ENCODE measurements around the gene SLC12A3. TPM values are rescaled to one million over a fixed set of nuclear protein-coding genes. Genes with fewer than 3 reads are reported as not detected.

Gene SLC12A3
- total and polyA plus RNA-seq, 2 of the 8 experiments (the other 6 are each of a cell fraction or from before 2014, with no cell fraction given): not detected

GRCh38 chr16:56824331-56824730, 40.7 kb upstream of the SLC12A3 start:
- Histone ChIP-seq H3K36me3 (ENCODE audit: control insufficient read depth in 2 of 4, insufficient read depth in 4 of 4, low read length in 3 of 4) (peaks cover 5 to 37% (median 18%) of the 10 kb centered on the region in 4 experiments), H3K4me2 (ENCODE audit: insufficient read depth in 1 of 2, low read depth in 2 of 2, low read length in 2 of 2) (no peak overlapping the region), H4K5ac (ENCODE audit: insufficient read length, low read depth, low read length) (no peak overlapping the region), H3K4ac (replicated peaks; ENCODE audit: insufficient read length, low read depth, low read length) (no peak overlapping the region), H3K27ac (ENCODE audit: low read depth, low read length) (no peak overlapping the region), H3K4me3 (ENCODE audit: extremely low read depth in 1 of 4, insufficient read depth in 2 of 4, low read depth in 3 of 4, low read length in 4 of 4) (no peak overlapping the region), H3K9ac (replicated peaks in 1 of 4; ENCODE audit: extremely low read depth in 1 of 4, low read depth in 3 of 4, low read length in 3 of 4) (no peak overlapping the region), H3K4me1 (replicated peaks in 1 of 4; ENCODE audit: control insufficient read depth in 3 of 4, insufficient read depth in 4 of 4, low read length in 3 of 4) (peaks cover 0 to 3% (median 1%) of the 10 kb centered on the region in 4 experiments; a peak in 1 of 7 replicates), H2BK20ac (ENCODE audit: low read length) (no peak overlapping the region), H2BK5ac (ENCODE audit: low read depth, low read length) (no peak overlapping the region), H3K79me1 (ENCODE audit: low read depth, low read length) (no peaks in the 10 kb centered on the region), H3K23ac (ENCODE audit: insufficient read length) (no peak overlapping the region), H3K9me3 (ENCODE audit: insufficient read depth in 2 of 2, low read depth in 1 of 2, low read length in 1 of 2) (no peaks in the 10 kb centered on the region), H2BK15ac (ENCODE audit: low read length) (no peak overlapping the region), H3K56ac (replicated peaks; ENCODE audit: insufficient read length, low read depth, low read length) (no peak overlapping the region), H2AK5ac (ENCODE audit: low read depth, low read length) (no peak overlapping the region), H2BK12ac (ENCODE audit: low read depth, low read length) (no peak overlapping the region), H3K27me3 (replicated peaks in 1 of 4; ENCODE audit: control insufficient read depth in 3 of 4, extremely low read depth in 1 of 4, insufficient read depth in 3 of 4, low read length in 3 of 4) (no peaks in the 10 kb centered on the region), H3K18ac (ENCODE audit: extremely low read depth, low read length) (no peak overlapping the region), H2AFZ (ENCODE audit: low read length) (no peak overlapping the region), H4K91ac (replicated peaks; ENCODE audit: insufficient read length, low read length) (no peak overlapping the region), H3K79me2 (ENCODE audit: control insufficient read depth in 1 of 2, insufficient read depth in 2 of 2, low read length in 2 of 2) (no peaks in the 10 kb centered on the region), H3K23me2 (ENCODE audit: low read depth, low read length) (no peaks in the 10 kb centered on the region), H4K8ac (ENCODE audit: extremely low read depth, insufficient read depth, low read length) (no peak overlapping the region), H4K20me1 (replicated peaks in 1 of 2; ENCODE audit: control insufficient read depth in 1 of 2, insufficient read depth in 2 of 2, low read length in 2 of 2) (peaks cover 3 to 5% of the 10 kb centered on the region in 2 experiments), H2BK120ac (replicated peaks; ENCODE audit: low read depth, low read length) (no peak overlapping the region), H3K14ac (ENCODE audit: insufficient read length) (no peak overlapping the region)
- FAIRE-seq: no peak
- WGBS, 2 experiments (ENCODE audit: extremely low coverage in 1 of 2, insufficient coverage in 1 of 2, insufficient read length in 1 of 2, insufficient replicate concordance in 2 of 2, low coverage in 1 of 2, low lambda C conversion rate in 2 of 2, missing lambda C conversion rate in 1 of 2): 88% methylated on average over 3 of the region's 3 CpGs; no CpG with 5 or more reads in 1 of the 2 experiments
- DNase-seq (ENCODE audit: low read depth in 1 of 2, low spot score in 2 of 2): no peak
- ChIA-PET CTCF (ENCODE audit: partially characterized antibody) (interaction anchor here (0.7 to 1.2 kb wide), 3 partner anchors 12 to 223 kb away, joined by 3 to 6 read pairs (median 4); no protein-coding TSS in a partner anchor), POLR2A (ENCODE audit: partially characterized antibody) (interaction anchor here (0.6 kb wide), 2 partner anchors 10 to 58 kb away, joined by 3 read pairs; no protein-coding TSS in a partner anchor)

Data from H1 (cell line).